SK-N-SH (cell line): ENCODE data around the gene ITFG1.

Source experiments
- CHD2 ChIP-seq: fragments of 150-350 bp; IDR thresholded peaks from 2 replicates; pipeline ENCODE4 v1.6.1; 2018; ENCODE audit warnings: low read length; ENCODE audit not compliant: partially characterized antibody
- CTCF ChIP-seq: fragments of 200-600 bp; sonication (generic); IDR thresholded peaks from 2 replicates; pipeline ENCODE4 v1.6.1; 2017; ENCODE audit warnings: antibody characterized with exemption, mild to moderate bottlenecking, moderate library complexity
- NRF1 ChIP-seq: IDR thresholded peaks from 2 replicates; pipeline ENCODE4 v1.6.1; 2012; ENCODE audit warnings: low read depth, mild to moderate bottlenecking, low read length
- USF1 ChIP-seq: IDR thresholded peaks from 2 replicates; pipeline ENCODE4 v1.4.0; 2012; ENCODE audit warnings: low read depth, borderline replicate concordance
- ZBTB33 ChIP-seq: IDR thresholded peaks from 2 replicates; pipeline ENCODE4 v1.4.0; 2012; ENCODE audit warnings: low read depth, borderline replicate concordance

- TF ChIP-seq CTCF: no peak
- TF ChIP-seq CHD2: no peak
- TF ChIP-seq NRF1: no peak
- TF ChIP-seq ZBTB33: no peak
- no peak for TF ChIP-seq USF1
These were observed 34.1 kb downstream of the ITFG1 start for GRCh38 chr16:47426806-47427205.
